Stimulated activated CD4-positive, alpha-beta T cell treated with anti-CD3 and anti-CD28 coated beads, Interleukin-2, amount 100 ng/mL, for 24 hours (primary cell): ENCODE data around the gene RUSC1.

Experiments
- DNase-seq, 2 donors: peaks; one replicate each; pipeline ENCODE4 v3.0.0-alpha.2; 2020

The RUSC1 gene

GRCh38 chr1:155296661-155297060 is 24.0 kb upstream of the RUSC1 start:
- DNase-seq: no peak

- no peak for DNase-seq
Observed at GRCh38 chr1:155297384-155297783, 23.3 kb upstream of the RUSC1 start.

GRCh38 chr1:155300024-155300423 is 20.7 kb upstream of the RUSC1 start:
- DNase-seq: no peak

- DNase-seq: no peak
Observed at GRCh38 chr1:155300553-155301329, 20.0 kb upstream of the RUSC1 start.

- no peak for DNase-seq
Observed at GRCh38 chr1:155301342-155301841, 19.3 kb upstream of the RUSC1 start, which contains the start of gene PKLR. Gene PKLR (minus strand): TSS chr1:155301438. CDS start chr1:155301395, 43 bp downstream.

GRCh38 chr1:155304558-155305063 is 16.1 kb upstream of the RUSC1 start:
- no peak for DNase-seq

- no peak for DNase-seq
Observed at GRCh38 chr1:155305881-155306391, 14.8 kb upstream of the RUSC1 start.

GRCh38 chr1:155307247-155307740 is 13.4 kb upstream of the RUSC1 start:
- no peak for DNase-seq

- peak; percentile 96 for DNase-seq
Observed at GRCh38 chr1:155308493-155309422, 11.9 kb upstream of the RUSC1 start, which contains the start of gene FDPS. Gene FDPS (plus strand): TSS chr1:155308866. CDS start chr1:155309790, 924 bp downstream.

- no peak for DNase-seq
Observed at GRCh38 chr1:155309423-155310021, 11.2 kb upstream of the RUSC1 start.

GRCh38 chr1:155313261-155313660 is 7.4 kb upstream of the RUSC1 start:
- DNase-seq: no peak

GRCh38 chr1:155316922-155317321 is 3.8 kb upstream of the RUSC1 start:
- DNase-seq: no peak

- DNase-seq: no peak
Observed at GRCh38 chr1:155318082-155318481, 2.6 kb upstream of the RUSC1 start.

- DNase-seq: no peak
Observed at GRCh38 chr1:155319536-155319935, 1.2 kb upstream of the RUSC1 start.

GRCh38 chr1:155320252-155320651 is 442 bp upstream of the RUSC1 start:
- peak in 1 of 2 donors; percentile 10 for DNase-seq

GRCh38 chr1:155321639-155322503 is 1.2 kb downstream of the RUSC1 start:
- DNase-seq: no peak

GRCh38 chr1:155322571-155322952 is 1.9 kb downstream of the RUSC1 start:
- DNase-seq: peak; percentile 27 to 29

- DNase-seq: peak; percentile 93 to 94
Observed at GRCh38 chr1:155322953-155323728, 2.4 kb downstream of the RUSC1 start.

- DNase-seq: peak; percentile 82 to 89
Observed at GRCh38 chr1:155323729-155324036, 3.0 kb downstream of the RUSC1 start.

GRCh38 chr1:155324037-155324716 is 3.5 kb downstream of the RUSC1 start:
- DNase-seq: peak; percentile 91 to 96
